Bone marrow (tissue), 2 donors: Measurements from ENCODE around the gene GJB3.
"Not testable (repeated sequence)": the region's sequence is repeated elsewhere in the genome, so short reads cannot be mapped to it uniquely, and the experiment has no call there.

Source experiments
- DNase-seq, 2 donors: peaks; one replicate each; lab custom pipeline; 2025; lab: John Stamatoyannopoulos, UW

Gene GJB3

DNA sequence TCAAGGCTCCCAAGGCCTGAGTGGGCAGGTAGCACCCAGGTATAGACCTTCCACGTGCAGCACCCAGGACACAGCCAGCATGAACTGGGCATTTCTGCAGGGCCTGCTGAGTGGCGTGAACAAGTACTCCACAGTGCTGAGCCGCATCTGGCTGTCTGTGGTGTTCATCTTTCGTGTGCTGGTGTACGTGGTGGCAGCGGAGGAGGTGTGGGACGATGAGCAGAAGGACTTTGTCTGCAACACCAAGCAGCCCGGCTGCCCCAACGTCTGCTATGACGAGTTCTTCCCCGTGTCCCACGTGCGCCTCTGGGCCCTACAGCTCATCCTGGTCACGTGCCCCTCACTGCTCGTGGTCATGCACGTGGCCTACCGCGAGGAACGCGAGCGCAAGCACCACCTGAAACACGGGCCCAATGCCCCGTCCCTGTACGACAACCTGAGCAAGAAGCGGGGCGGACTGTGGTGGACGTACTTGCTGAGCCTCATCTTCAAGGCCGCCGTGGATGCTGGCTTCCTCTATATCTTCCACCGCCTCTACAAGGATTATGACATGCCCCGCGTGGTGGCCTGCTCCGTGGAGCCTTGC lies 19.7 kb upstream of the GJB3 start:
- no peak for DNase-seq

DNA sequence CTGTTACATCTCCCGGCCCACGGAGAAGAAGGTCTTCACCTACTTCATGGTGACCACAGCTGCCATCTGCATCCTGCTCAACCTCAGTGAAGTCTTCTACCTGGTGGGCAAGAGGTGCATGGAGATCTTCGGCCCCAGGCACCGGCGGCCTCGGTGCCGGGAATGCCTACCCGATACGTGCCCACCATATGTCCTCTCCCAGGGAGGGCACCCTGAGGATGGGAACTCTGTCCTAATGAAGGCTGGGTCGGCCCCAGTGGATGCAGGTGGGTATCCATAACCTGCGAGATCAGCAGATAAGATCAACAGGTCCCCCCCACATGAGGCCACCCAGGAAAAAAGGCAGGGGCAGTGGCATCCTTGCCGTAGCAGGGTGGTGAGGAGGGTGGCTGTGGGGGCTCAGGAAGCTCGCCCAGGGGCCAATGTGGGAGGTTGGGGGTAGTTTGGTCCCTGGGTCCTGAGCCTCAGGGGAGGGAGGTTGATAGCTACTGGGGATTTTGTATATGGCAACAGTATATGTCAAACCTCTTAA lies 19.2 kb upstream of the GJB3 start:
- no peak for DNase-seq

DNA sequence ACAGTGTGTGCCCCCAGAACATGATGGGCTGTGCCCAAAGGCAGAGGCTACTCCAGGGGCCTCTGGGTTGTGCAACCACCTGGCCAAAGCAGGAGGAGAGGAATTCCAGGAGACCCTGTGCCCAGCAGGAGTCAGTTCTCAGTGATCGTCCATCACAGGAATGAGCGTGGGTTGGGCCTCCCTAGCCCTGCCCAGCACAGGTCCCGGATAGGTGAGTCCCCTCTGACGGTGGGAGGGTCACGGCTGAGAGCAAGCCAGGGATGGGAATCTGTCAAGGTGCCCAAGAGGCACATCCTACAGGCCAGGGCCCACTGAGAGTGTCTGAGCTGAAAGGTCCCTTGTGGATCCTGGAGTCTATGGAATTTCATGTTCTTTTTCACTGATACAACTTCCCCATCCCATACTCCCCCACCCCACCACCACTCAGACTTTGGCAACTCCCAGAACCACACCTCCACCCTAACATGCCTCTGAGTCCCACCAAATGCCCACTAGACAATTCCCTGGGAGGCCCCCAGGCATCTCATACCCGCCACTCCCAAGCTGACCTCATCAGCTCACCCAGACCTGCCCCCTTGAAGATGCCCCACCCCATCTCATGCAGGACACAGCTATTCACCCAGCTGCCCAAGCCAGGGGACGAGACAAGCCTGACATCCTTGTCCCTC lies 18.4 kb upstream of the GJB3 start:
- no peak for DNase-seq

DNA sequence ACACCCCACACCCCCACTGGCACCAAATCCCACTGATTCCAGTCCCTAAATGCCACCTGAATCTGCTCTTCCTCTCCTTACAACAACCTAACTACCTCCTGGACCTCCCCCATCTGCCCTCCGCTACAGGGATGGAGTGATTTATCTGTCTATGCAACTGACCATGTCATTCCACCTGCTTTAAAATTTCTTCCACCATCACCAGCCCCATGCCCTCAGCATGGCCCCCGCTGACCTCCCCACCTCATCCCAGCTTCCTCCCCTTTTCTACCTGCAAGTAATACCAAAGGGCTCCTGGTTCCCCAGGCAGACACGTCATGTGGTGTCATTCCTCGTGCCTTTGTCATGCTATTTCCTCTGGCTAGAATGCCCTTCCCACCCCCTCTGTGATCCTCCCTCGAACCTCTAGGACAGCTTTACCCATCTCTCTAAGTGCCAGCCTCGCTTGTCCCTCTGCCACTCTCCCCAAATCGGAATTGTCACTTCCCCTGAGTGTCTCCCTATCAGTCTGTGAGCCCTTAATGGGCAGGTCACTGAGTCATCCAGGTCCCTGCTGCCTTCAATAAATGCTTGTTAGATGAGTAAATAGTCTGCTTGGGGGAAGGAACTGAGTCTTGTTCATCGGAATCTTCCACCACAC lies 17.8 kb upstream of the GJB3 start:
- no peak for DNase-seq

DNA sequence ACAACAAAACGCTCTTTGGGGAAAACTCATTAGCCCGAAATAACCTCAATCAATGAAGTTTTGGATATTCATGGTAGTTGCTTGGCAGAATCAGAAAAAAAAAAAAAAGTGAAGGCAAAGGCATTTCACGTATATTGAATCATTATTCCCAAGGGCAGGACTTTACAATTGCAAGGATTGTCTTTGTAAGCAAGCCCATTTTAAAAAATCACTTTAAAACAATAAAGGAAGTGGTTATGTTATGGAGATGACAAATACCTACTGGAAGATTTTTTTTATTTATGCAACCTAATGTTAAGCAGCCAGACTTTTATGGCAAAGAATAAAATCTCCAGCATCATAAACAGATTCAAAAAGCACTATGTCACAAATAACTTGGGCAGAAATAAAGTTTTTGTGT lies 12.2 kb upstream of the GJB3 start:
- no peak for DNase-seq

DNA sequence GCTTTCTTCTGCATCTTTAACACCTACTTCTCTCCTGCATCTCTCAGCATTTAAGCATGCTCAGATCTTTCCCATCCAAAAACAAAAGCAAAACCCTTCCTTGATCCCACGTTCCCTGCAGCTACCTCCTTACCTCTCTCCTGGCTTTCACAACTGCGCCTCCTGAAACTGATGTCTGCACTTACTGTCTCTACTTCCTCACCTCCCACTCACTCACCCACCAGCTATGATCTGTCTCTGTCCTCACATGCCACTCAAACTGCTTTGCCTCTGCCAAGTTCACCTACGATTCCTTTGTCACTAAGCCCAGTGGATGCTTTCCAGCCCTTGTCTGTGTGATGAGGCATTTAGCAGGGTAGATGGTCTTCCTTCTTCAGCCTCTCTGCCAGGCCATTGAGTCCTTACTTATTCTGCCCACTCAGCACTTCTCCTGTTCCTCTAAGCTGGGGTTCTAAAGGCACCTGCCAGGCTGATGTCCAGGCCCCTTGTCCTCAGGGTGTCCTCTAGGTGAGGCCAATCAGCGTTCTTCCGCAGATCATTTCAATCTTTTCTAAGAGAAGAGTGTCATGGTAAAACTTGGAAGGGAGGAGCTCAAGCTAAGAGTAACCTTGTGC lies 10.0 kb upstream of the GJB3 start:
- no peak for DNase-seq

DNA sequence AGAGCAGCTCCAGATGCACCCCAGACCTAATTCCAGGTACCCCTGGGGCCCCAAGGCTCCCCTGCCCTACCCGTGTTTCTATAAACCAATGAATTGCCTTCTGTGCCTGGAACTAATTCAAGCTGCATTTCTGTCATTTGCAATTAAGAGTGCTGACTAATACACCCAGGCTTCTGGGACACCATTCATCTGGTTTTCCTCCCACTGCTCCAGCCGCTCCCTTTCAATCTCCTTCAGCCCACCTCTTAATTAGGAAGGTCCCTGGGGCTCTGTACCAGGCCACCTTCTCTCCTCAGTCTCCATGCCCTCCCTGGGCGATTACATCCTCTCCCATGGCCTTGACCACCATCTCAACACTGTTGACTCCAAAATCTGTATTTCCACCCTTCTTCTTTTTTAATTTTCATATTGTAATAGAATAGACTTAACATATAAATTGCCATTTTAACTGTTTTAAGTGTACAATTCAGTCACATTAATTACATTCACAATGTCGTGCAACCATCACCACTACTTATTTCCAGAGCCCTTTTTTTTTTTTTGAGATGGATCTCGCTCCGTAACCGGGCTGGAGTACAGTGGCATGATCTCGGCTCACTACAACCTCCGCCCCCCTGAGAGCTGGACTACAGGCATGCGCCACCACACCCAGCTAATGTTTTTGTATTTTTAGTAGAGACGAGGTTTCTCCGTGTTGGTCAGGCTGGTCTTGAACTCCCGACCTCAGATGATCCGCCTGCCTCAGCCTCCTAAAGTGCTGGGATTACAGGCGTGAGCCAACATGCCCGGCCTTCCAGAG lies 9.2 kb upstream of the GJB3 start:
- no peak for DNase-seq

DNA sequence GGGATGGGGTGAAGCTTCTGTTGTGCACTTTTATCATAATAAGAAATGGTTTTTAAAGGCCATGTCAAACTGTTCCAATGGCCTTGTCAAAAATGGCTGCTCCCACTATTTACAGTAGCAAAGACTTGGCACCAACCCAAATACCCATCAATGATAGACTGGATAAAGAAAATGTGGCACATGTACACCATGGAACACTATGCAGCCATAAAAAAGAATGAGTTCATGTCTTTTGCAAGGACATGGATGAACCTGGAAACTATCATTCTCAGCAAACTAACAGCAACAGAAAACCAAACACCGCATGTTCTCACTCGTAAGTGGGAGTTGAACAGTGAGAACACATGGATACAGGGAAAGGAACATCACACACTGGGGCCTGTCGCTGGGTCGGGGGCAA lies 7.9 kb upstream of the GJB3 start:
- DNase-seq = not testable (repeated sequence)

DNA sequence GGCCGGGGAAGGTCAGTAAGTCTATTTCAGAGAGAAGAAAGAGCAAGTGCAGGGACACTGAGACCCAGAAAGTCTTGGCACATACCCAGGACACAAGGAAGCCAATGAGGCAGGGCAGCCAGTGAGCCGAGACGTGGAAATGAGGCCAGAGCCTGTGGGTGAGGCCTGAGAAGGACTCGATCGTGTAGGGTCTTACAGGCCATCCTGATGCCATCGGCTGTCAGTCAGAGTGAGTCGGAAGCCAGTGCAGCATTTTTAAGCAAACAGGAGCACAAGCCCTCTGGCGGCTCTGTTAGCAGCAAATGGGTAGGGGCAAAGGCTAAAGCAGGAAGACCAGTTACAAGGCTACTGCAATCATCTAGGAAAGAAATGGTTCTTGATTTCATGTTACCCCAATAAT lies 6.1 kb upstream of the GJB3 start:
- DNase-seq = no peak

DNA sequence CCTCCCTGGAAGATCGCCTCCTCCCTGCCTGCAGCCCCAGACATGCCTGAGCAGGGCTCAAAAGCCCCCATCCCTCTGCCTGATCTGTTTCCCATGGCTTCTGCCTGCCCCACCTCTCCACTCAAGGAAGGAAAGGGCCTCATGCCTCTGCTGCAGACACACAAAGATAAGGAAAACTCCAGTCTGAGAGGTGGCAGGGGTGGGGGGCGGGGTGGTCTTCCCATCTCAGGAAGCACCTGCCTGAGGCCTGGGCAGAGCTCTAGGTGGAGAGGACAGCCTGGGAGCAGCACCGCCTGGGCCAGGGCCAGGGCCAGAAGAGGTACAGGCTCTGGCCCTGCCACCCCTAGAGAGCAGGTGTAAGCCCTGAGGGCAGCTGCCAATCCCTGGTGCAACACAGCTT lies 4.1 kb upstream of the GJB3 start:
- no peak for DNase-seq

DNA sequence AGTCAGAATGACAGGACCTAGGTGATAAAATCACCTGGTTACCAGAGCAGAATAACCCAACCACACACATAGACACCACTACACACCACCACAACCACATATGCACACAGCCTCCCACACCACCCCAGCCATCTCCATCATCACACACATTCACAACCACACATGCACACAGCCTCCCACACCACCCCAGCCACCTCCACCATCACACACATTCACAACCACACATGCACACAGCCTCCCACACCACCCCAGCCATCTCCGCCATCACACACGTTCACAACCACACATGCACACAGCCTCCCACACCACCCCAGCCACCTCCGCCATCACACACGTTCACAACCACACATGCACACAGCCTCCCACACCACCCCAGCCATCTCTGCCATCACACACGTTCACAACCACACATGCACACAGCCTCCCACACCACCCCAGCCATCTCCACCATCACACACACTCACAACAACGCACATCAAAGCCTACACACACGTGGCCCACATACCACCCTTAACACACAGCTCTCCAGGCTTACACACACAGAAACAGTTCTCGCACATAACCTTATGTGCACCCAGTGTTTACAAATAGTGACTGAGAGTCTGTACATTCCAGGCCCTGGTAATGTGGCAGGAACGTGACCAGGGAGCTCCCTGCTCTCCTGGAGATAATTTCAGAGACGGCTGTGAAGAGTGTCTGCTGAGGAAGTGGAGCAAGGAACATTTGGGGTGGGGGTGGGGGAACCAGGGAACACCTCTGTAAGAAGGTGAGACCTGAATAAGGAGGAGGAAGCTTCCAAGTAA lies 3.3 kb upstream of the GJB3 start:
- no peak for DNase-seq

DNA sequence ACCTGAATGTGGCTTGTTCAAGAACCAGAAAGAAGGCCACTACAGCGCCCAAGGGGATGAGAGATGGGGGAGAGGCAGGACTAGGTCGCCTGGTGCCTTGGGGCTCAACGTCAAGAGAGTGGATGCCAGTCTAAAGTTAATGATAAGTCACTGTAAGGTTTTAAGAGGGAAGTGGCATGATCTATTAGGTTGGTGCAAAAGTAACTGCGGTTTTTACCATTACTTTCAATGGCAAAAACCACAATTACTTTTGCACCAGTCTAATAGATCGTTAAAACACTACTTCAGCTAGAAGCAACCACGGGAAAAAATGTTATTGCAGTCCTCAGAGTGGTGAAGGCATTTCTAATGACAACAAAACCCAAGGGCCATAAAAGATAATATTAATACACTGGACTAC lies 2.6 kb upstream of the GJB3 start:
- DNase-seq = no peak

DNA sequence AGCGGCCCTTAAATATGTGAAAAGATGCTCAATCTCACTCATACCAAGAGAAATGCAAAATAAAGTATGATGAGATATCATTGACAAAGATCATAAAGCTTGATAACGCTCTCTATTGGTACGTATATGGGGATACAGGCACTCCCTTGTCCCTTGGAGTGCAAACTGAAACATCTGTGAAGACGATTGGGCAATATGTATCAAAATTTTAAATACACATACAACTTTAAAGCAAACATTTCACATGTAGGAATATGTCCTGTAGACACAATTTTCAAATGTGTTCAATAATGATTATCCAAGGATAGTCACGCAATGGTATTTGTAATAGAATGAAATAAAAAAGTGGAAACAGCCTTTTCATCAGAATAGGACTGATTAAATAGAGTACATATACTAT lies 2.0 kb upstream of the GJB3 start:
- DNase-seq = no peak

DNA sequence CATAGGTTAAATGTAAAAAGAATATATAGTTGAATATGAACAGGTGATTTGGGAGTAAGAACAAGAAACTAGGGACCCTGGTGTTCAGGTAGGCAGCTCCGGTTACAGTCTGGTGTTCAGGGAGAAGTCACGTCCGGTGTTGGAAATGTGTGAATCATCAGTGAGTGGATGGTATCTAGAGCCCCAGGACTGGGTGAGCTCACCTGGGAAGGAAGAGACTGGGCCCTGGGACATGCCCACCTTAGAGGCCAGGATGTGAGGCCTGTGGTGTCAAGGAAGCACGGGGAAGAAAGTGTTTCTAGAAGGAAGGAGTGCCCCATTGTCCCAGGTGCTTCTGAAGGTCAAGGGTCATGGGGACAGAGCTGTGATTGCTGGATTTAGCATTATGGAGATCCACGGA lies 1.5 kb upstream of the GJB3 start:
- no peak for DNase-seq

DNA sequence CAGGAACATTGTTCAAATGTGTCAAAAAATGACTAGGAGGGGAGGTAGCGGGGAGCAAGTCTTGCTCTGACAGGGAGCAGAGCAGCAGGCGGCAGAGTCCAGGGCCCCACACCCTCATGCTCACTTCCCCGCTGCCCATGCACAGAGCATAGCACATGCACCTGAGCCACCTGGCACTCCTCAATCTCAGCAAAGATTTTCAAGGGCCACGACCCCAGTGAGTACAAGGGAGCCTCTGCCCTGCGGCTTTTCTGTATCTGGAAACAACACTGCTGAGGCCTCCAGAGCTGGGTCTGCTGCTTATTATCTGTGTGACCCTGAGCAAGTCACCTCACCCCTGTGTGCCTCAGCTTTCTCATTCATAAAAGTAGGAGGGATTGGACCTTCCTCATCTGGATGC lies 1.1 kb upstream of the GJB3 start:
- DNase-seq = no peak

DNA sequence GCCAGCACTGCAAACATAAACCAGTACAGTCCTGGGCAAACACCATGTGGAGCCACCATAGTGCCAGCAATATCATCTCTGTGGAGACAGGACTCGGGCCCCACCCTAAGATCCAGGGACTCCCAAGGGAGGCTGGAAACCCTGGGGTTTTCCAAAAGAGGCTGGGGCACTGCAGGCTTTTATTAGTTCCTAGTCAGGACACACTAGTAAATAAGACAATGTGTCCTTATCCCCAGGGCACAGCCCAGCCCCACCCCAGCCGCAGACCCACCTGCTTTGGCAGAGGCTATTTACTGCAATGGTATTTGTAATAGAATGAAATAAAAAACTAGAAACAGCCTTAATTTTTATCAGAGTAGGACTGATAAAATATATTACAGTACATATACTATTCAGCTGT lies 486 bp upstream of the GJB3 start:
- no peak for DNase-seq

DNA sequence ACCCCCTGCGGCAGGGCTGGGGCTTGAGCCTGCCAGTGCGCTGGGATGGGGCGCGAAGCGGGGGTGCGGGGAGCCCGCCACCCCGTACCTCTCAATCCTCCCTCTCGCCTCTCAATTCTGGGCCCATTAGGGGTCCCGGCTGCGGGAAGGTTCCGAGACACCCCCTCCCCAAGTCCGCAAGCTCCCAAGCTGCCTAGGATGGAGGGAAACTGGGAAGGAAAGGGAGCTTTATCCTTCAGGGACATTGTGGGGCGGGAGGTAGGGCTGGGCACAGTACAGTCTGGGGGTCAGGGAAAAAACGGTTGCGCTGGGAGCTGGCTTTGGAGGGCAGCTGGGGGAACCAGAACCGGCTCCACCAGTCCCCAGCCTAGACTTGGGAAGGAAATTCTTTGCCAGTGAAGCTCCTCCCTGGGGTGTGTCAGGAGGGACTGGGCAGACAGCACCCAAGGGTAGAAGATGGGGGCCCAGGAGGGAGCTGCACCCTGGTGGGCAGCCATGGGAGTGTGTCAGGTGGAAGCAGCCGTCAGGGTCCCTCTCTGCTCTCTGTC lies 904 bp downstream of the GJB3 start:
- DNase-seq = no peak

DNA sequence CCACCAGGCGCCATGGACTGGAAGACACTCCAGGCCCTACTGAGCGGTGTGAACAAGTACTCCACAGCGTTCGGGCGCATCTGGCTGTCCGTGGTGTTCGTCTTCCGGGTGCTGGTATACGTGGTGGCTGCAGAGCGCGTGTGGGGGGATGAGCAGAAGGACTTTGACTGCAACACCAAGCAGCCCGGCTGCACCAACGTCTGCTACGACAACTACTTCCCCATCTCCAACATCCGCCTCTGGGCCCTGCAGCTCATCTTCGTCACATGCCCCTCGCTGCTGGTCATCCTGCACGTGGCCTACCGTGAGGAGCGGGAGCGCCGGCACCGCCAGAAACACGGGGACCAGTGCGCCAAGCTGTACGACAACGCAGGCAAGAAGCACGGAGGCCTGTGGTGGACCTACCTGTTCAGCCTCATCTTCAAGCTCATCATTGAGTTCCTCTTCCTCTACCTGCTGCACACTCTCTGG lies 3.8 kb downstream of the GJB3 start:
- DNase-seq = no peak

DNA sequence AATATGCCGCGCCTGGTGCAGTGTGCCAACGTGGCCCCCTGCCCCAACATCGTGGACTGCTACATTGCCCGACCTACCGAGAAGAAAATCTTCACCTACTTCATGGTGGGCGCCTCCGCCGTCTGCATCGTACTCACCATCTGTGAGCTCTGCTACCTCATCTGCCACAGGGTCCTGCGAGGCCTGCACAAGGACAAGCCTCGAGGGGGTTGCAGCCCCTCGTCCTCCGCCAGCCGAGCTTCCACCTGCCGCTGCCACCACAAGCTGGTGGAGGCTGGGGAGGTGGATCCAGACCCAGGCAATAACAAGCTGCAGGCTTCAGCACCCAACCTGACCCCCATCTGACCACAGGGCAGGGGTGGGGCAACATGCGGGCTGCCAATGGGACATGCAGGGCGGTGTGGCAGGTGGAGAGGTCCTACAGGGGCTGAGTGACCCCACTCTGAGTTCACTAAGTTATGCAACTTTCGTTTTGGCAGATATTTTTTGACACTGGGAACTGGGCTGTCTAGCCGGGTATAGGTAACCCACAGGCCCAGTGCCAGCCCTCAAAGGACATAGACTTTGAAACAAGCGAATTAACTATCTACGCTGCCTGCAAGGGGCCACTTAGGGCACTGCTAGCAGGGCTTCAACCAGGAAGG lies 4.3 kb downstream of the GJB3 start:
- DNase-seq = no peak

DNA sequence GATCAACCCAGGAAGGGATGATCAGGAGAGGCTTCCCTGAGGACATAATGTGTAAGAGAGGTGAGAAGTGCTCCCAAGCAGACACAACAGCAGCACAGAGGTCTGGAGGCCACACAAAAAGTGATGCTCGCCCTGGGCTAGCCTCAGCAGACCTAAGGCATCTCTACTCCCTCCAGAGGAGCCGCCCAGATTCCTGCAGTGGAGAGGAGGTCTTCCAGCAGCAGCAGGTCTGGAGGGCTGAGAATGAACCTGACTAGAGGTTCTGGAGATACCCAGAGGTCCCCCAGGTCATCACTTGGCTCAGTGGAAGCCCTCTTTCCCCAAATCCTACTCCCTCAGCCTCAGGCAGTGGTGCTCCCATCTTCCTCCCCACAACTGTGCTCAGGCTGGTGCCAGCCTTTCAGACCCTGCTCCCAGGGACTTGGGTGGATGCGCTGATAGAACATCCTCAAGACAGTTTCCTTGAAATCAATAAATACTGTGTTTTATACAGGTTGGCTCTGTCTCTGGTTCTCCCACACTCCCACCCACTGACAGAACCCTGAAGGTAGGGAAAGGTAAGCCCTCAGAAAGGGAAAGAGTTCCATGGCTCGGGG lies 5.0 kb downstream of the GJB3 start:
- DNase-seq = no peak
